ENCODE measurements around the gene VGLL4.

- TF ChIP-seq CTCF (IDR thresholded peaks at IDR 0.05), result no peak
- no peak for TF ChIP-seq EP300 (IDR thresholded peaks at IDR 0.05)
- TF ChIP-seq POLR2AphosphoS5 (IDR thresholded peaks at IDR 0.05), result no peak
- no peak for TF ChIP-seq POLR2A (IDR thresholded peaks at IDR 0.05)
Observed at GRCh38 chr3:11543948-11544387, 99.7 kb downstream of the VGLL4 start.

Measured in gastroesophageal sphincter (tissue), 3 donors.